OCI-LY7 (cell line): ENCODE data around the gene TMX4. TPM values are rescaled to one million over a fixed set of nuclear protein-coding genes. Genes with fewer than 3 reads are reported as not detected.

Experiments used
- BruUV-seq: library from RNA; stranded (reverse); fragments of 400-500 nt; replicated peaks from 2 replicates; lab custom pipeline; 2021; lab: Mats Ljungman, UMichigan
- CTCF ChIA-PET: fragments of 300-600 bp; sonication (Branson Sonifier 250); formaldehyde crosslinking; loops from one replicate; lab custom pipeline; 2022; ENCODE audit warnings: antibody characterized with exemption; ENCODE audit not compliant: unreplicated experiment; lab: Charles Lee
- POLR2A ChIA-PET: fragments of 300-600 bp; sonication (Branson Sonifier 250); formaldehyde crosslinking; loops from one replicate; lab custom pipeline; 2022; ENCODE audit warnings: antibody characterized with exemption; lab: Charles Lee
- DNase-seq: peaks from one replicate; pipeline ENCODE4 v3.0.0-alpha.2; 2015; ENCODE audit warnings: low spot score
- H2AFZ ChIP-seq: fragments of 200-600 bp; sonication (generic), shearing (Covaris generic); 2 replicates; pipeline ENCODE4 v1.6.1; 2014; ENCODE audit warnings: mild to moderate bottlenecking, antibody characterized with exemption, low read length, moderate library complexity
- H3K27ac ChIP-seq: fragments of 200-600 bp; sonication (generic); 2 replicates; pipeline ENCODE4 v1.5.1; 2014; ENCODE audit warnings: mixed run types, low read depth, mild to moderate bottlenecking, moderate library complexity, low read length, inconsistent platforms; ENCODE audit not compliant: poor library complexity, severe bottlenecking
- H3K36me3 ChIP-seq: fragments of 200-600 bp; sonication (generic); 2 replicates; pipeline ENCODE4 v1.6.1; 2014; ENCODE audit warnings: mild to moderate bottlenecking, antibody characterized with exemption, low read length, moderate library complexity, mixed read lengths; ENCODE audit not compliant: insufficient read depth
- H3K4me1 ChIP-seq: fragments of 200-600 bp; sonication (generic); 2 replicates; pipeline ENCODE4 v1.5.1; 2014; ENCODE audit warnings: mild to moderate bottlenecking, low read length; ENCODE audit not compliant: insufficient read depth, poor library complexity, severe bottlenecking
- H3K4me2 ChIP-seq: fragments of 200-600 bp; sonication (generic); 2 replicates; pipeline ENCODE4 v1.6.1; 2014; ENCODE audit warnings: mild to moderate bottlenecking, low read length
- H3K4me3 ChIP-seq: fragments of 200-600 bp; sonication (generic); 2 replicates; pipeline ENCODE4 v1.5.1; 2014; ENCODE audit warnings: mild to moderate bottlenecking, low read depth, low read length; ENCODE audit not compliant: poor library complexity, severe bottlenecking
- H3K79me2 ChIP-seq: fragments of 200-600 bp; sonication (generic); 2 replicates; pipeline ENCODE4 v1.6.1; 2016; ENCODE audit warnings: low read depth, mild to moderate bottlenecking, low read length, moderate library complexity, mixed read lengths; ENCODE audit not compliant: insufficient read depth
- H3K9me2 ChIP-seq: fragments of 200-600 bp; sonication (generic); 2 replicates; pipeline ENCODE4 v1.6.1; 2016; ENCODE audit warnings: mild to moderate bottlenecking, low read length, mixed read lengths; ENCODE audit not compliant: insufficient read depth
- H3K9me3 ChIP-seq: fragments of 200-600 bp; sonication (generic); 2 replicates; pipeline ENCODE4 v1.6.1; 2014; ENCODE audit warnings: mild to moderate bottlenecking, mixed run types, low read length, mixed read lengths
- H4K20me1 ChIP-seq: fragments of 200-600 bp; sonication (generic); 2 replicates; pipeline ENCODE4 v1.6.1; 2014; ENCODE audit warnings: mild to moderate bottlenecking, antibody characterized with exemption, low read length, moderate library complexity, mixed read lengths; ENCODE audit not compliant: insufficient read depth
- EZH2phosphoT487 ChIP-seq: fragments of 200-600 bp; sonication (generic); IDR thresholded peaks from 2 replicates; pipeline ENCODE4 v1.6.1; 2018; ENCODE audit warnings: low read depth, borderline replicate concordance, mild to moderate bottlenecking, mixed run types, antibody characterized with exemption, low read length, moderate library complexity, mixed read lengths
- intact Hi-C: fragments of 100-400 bp; cut with micrococcal nuclease; formaldehyde crosslinking; loops from one replicate; pipeline ENCODE4 v1.10.0; 2022; ENCODE audit not compliant: unreplicated experiment
- total RNA-seq, 2 experiments: library from RNA; depleted of rRNA in 1 of 2; stranded (reverse); fragments of >200 nt in 1 of 2; shearing (Covaris generic) in 1 of 2; gene quantifications; 2 replicates each; pipeline ENCODE4 v1.2.3, GENCODE V29; 2014 to 2022
- TF ChIP-seq, protein P1 (sequence below): fragments of 200-600 bp; sonication (generic); conservative IDR thresholded peaks from 2 replicates; pipeline ENCODE4 v1.5.1; 2014; ENCODE audit warnings: mild to moderate bottlenecking, antibody characterized with exemption, low read length, moderate library complexity, mixed read lengths

The TMX4 gene
- total RNA-seq, 2 experiments from 2014 or later = 22.4 to 71.3 TPM

DNA sequence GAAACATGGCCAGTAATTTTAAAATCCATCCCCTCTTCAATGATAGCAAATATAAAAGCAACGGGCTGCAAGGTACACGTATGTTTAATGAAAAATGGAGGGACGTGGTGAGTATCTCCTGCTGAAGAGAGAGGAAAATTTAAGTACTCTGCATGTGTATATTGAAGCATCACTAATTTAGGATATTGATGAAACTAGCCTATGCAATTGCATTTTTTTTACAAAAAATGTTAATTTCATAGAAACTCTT lies 362 bp upstream of the TMX4 start:
- no peaks in the 10 kb centered on the region for H3K9me3 ChIP-seq
- peaks cover 35% of the 10 kb centered on the region; the same call in 1 of the 2 replicates for H3K79me2 ChIP-seq
- H3K9me2 ChIP-seq = no peaks in the 10 kb centered on the region
- H3K36me3 ChIP-seq = peaks cover 10% of the 10 kb centered on the region; the same call in 1 of the 2 replicates
- ChIA-PET POLR2A (interaction anchor here (0.6 to 2.7 kb wide), 7 partner anchors 11 to 988 kb away, joined by 3 to 12 read pairs (median 4); no protein-coding TSS in a partner anchor), CTCF (no interaction called here)
- H2AFZ ChIP-seq = peak overlapping the region; percentile 90
- DNase-seq = no peak
- peak overlapping the region; percentile 92 for H3K4me2 ChIP-seq
- no TSS peak for BruUV-seq
- peaks cover 4% of the 10 kb centered on the region for H4K20me1 ChIP-seq
- no peak for TF ChIP-seq EZH2phosphoT487
- TF ChIP-seq, protein P1, sequence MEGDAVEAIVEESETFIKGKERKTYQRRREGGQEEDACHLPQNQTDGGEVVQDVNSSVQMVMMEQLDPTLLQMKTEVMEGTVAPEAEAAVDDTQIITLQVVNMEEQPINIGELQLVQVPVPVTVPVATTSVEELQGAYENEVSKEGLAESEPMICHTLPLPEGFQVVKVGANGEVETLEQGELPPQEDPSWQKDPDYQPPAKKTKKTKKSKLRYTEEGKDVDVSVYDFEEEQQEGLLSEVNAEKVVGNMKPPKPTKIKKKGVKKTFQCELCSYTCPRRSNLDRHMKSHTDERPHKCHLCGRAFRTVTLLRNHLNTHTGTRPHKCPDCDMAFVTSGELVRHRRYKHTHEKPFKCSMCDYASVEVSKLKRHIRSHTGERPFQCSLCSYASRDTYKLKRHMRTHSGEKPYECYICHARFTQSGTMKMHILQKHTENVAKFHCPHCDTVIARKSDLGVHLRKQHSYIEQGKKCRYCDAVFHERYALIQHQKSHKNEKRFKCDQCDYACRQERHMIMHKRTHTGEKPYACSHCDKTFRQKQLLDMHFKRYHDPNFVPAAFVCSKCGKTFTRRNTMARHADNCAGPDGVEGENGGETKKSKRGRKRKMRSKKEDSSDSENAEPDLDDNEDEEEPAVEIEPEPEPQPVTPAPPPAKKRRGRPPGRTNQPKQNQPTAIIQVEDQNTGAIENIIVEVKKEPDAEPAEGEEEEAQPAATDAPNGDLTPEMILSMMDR = no peak
- H3K4me1 ChIP-seq = peaks cover 30% of the 10 kb centered on the region
- peak overlapping the region; percentile 92 for H3K4me3 ChIP-seq
- intact Hi-C loops = loop anchor here (2.0 to 5.0 kb wide), 3 partner anchors 258 to 517 kb away; no protein-coding TSS in a partner anchor
- peak overlapping the region; percentile 88 for H3K27ac ChIP-seq

DNA sequence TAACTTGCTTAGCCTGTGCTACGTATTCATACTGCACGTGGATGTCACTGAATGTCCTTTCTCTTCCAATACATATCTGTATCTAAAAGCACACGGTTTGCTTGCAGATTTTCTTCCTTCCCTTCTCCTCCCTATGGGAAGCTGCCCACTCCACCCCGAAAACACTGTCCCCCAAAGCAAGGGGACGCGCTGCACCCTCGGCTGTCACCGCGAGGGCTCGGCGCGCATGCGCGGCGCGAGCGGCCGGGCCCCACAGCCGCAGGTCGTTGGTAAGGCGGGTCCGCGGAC lies 659 bp downstream of the TMX4 start:
- Histone ChIP-seq H3K79me2 (peaks cover 44% of the 10 kb centered on the region; the same call in 1 of the 2 replicates), H3K27ac (peak overlapping the region; percentile 88), H3K36me3 (peaks cover 10% of the 10 kb centered on the region; the same call in 1 of the 2 replicates), H4K20me1 (peaks cover 4% of the 10 kb centered on the region), H3K9me3 (no peaks in the 10 kb centered on the region), H3K9me2 (no peaks in the 10 kb centered on the region), H3K4me2 (peak overlapping the region; percentile 92), H3K4me3 (peak overlapping the region; percentile 92), H3K4me1 (peaks cover 30% of the 10 kb centered on the region), H2AFZ (peak overlapping the region; percentile 90)
- intact Hi-C loops = loop anchor here (5.0 kb wide), 1 partner anchor 257 kb away; no protein-coding TSS in a partner anchor
- peak; percentile 85 for DNase-seq
- no TSS peak for BruUV-seq
- ChIA-PET CTCF (no interaction called here), POLR2A (no interaction called here)
- TF ChIP-seq, protein P1 = no peak
- TF ChIP-seq EZH2phosphoT487 = no peak

DNA sequence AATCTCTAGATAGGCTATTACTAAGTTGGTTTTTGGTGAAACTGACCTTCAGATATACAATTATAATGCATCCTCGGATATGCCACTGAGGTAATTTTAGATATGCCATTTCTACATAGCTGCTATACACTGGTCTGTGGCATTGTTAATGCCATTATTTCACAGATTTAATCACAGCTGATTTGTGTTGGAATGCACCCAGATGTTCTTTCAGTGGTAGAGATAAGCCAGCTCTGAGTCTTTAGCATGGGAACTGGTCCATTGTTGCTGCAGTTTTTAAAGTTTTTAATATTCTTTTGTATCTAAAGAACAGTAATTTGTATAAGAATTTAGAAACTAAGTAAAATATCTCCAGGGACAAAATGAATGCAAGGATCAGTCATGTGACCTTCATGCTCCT lies 6.8 kb downstream of the TMX4 start:
- Histone ChIP-seq H4K20me1 (peaks cover 4% of the 10 kb centered on the region; the same call in 1 of the 2 replicates), H2AFZ (no peak overlapping the region), H3K4me1 (peaks cover 6% of the 10 kb centered on the region), H3K4me3 (no peak overlapping the region), H3K79me2 (peaks cover 76% of the 10 kb centered on the region; the same call in 1 of the 2 replicates), H3K9me3 (no peaks in the 10 kb centered on the region), H3K36me3 (peaks cover 28% of the 10 kb centered on the region), H3K4me2 (no peak overlapping the region), H3K27ac (no peak overlapping the region), H3K9me2 (no peaks in the 10 kb centered on the region)
- ChIA-PET CTCF (no interaction called here), POLR2A (interaction anchor here (1.0 kb wide), 1 partner anchor 9 kb away, joined by 3 read pairs; no protein-coding TSS in a partner anchor)
- TF ChIP-seq, protein P1 = no peak
- no peak for TF ChIP-seq EZH2phosphoT487
- DNase-seq = no peak
- BruUV-seq = no TSS peak
- intact Hi-C loops = no loop called here
